Activated CD4-positive, alpha-beta T cell treated with anti-CD3 and anti-CD28 coated beads for 36 hours (primary cell): ENCODE results near the gene TCEA2. TPM values are rescaled to one million over a fixed set of nuclear protein-coding genes. Genes with fewer than 3 reads are reported as not detected.

Source experiments
- ATAC-seq: fragments of 200-7000 bp; cut with Tn5 transposase; one replicate; pipeline ENCODE4 v1.10.0; 2021; ENCODE audit warnings: mild to moderate bottlenecking, moderate library complexity
- CTCF ChIA-PET: fragments of 350-600 bp; sonication (Branson Sonifier 250); formaldehyde crosslinking; loops from one replicate; lab custom pipeline; 2021; ENCODE audit warnings: antibody characterized with exemption; lab: Charles Lee
- POLR2A ChIA-PET: fragments of 350-600 bp; sonication (Branson Sonifier 250); formaldehyde crosslinking; loops from one replicate; lab custom pipeline; 2021; ENCODE audit warnings: antibody characterized with exemption, inconsistent platforms; lab: Charles Lee
- DNase-seq: peaks from one replicate; pipeline ENCODE4 v3.0.0-alpha.2; 2020
- H3K27ac Mint-ChIP-seq: one replicate; pipeline ENCODE4 v1.8.0; 2021; ENCODE audit warnings: mixed read lengths
- H3K27me3 Mint-ChIP-seq: one replicate; pipeline ENCODE4 v1.8.0; 2021; ENCODE audit warnings: mixed read lengths
- H3K36me3 Mint-ChIP-seq: one replicate; pipeline ENCODE4 v1.8.0; 2021; ENCODE audit warnings: low read depth, mixed read lengths
- H3K4me1 Mint-ChIP-seq: one replicate; pipeline ENCODE4 v1.8.0; 2021; ENCODE audit warnings: mixed read lengths
- H3K4me3 Mint-ChIP-seq: one replicate; pipeline ENCODE4 v1.8.0; 2021; ENCODE audit warnings: mild to moderate bottlenecking, moderate library complexity, mixed read lengths
- H3K9me3 Mint-ChIP-seq: one replicate; pipeline ENCODE4 v1.8.0; 2021; ENCODE audit warnings: low read depth, mixed read lengths
- intact Hi-C, 2 experiments: fragments of 100-400 bp; cut with DNase I in 1 of 2; cut with micrococcal nuclease in 1 of 2; formaldehyde crosslinking; loops; one replicate each; pipeline versions ENCODE4 v1.14.2 to v1.15.1; 2022 to 2024; cut with DNase I, micrococcal nuclease
- total RNA-seq, 2 experiments: library from RNA; stranded (reverse); gene quantifications; one replicate each; pipeline ENCODE4 v1.2.3, GENCODE V29; 2021

TCEA2 gene
- total RNA-seq, 2 experiments from 2014 or later, result 40.6 to 50.0 TPM

GRCh38 chr20:64037498-64038213 lies 25.3 kb upstream of the TCEA2 start:
- CTCF ChIA-PET, result interaction anchor here (0.6 to 2.9 kb wide), 17 partner anchors 10 to 500 kb away, joined by 3 to 32 read pairs (median 3); partner anchors contain the start of genes PRPF6, SAMD10 and TCEA2
- Mint-ChIP-seq H3K27ac (no peak overlapping the region), H3K36me3 (peaks cover 10% of the 10 kb centered on the region), H3K27me3 (peaks cover 2% of the 10 kb centered on the region), H3K4me3 (peak overlapping the region; percentile 7), H3K4me1 (peaks cover 49% of the 10 kb centered on the region), H3K9me3 (no peaks in the 10 kb centered on the region)
- DNase-seq, result peak; percentile 48
- intact Hi-C loops, result loop anchor here (1.0 to 5.0 kb wide), 6 partner anchors 41 to 411 kb away; partner anchors contain the start of genes PRPF6 (in 2 of the 2), GMEB2 (in 1 of the 2), LIME1 (in 1 of the 2) and RGS19 (in 1 of the 2)
- POLR2A ChIA-PET, result interaction anchor here (0.9 to 1.3 kb wide), 2 partner anchors 57 to 330 kb away, joined by 3 to 6 read pairs; partner anchors contain the start of genes ARFRP1, PRPF6 and ZGPAT
- no peak for ATAC-seq

GRCh38 chr20:64038224-64038564 lies 24.8 kb upstream of the TCEA2 start:
- H3K27ac Mint-ChIP-seq, result no peak overlapping the region

GRCh38 chr20:64038565-64039292 lies 24.3 kb upstream of the TCEA2 start:
- DNase-seq, result peak; percentile 89
- CTCF ChIA-PET, result interaction anchor here (0.6 to 2.9 kb wide), 29 partner anchors 11 to 1274 kb away, joined by 3 to 32 read pairs (median 4); partner anchors contain the start of genes OPRL1, PRPF6, RGS19 and SAMD10
- POLR2A ChIA-PET, result interaction anchor here (0.9 to 1.3 kb wide), 3 partner anchors 19 to 331 kb away, joined by 3 to 6 read pairs (median 3); partner anchors contain the start of genes ARFRP1, PRPF6 and ZGPAT
- Mint-ChIP-seq H3K27me3 (peaks cover 2% of the 10 kb centered on the region), H3K9me3 (no peaks in the 10 kb centered on the region), H3K4me1 (peaks cover 48% of the 10 kb centered on the region), H3K4me3 (peak overlapping the region; percentile 61), H3K36me3 (peaks cover 8% of the 10 kb centered on the region), H3K27ac (no peak overlapping the region)
- peak; percentile 70 for ATAC-seq
- intact Hi-C loops, result loop anchor here (1.0 to 5.0 kb wide), 9 partner anchors 19 to 500 kb away; partner anchors contain the start of genes PRPF6 (in 2 of the 2), GMEB2 (in 1 of the 2), LIME1 (in 1 of the 2) and RGS19 (in 1 of the 2)

More at GRCh38 chr20:64038224-64038564, 24.8 kb upstream of the TCEA2 start:
- H3K36me3 Mint-ChIP-seq, result peaks cover 10% of the 10 kb centered on the region
- ChIA-PET CTCF (interaction anchor here (0.6 to 2.9 kb wide), 20 partner anchors 11 to 501 kb away, joined by 3 to 32 read pairs (median 4); partner anchors contain the start of genes OPRL1, PRPF6, RGS19 and SAMD10), POLR2A (interaction anchor here (0.9 to 1.3 kb wide), 2 partner anchors 58 to 331 kb away, joined by 3 to 6 read pairs; partner anchors contain the start of genes ARFRP1, PRPF6 and ZGPAT)
- ATAC-seq (peak; percentile 14), DNase-seq (no peak)
- peaks cover 2% of the 10 kb centered on the region for H3K27me3 Mint-ChIP-seq
- H3K4me3 Mint-ChIP-seq, result peak overlapping the region; percentile 61
- intact Hi-C loops, result loop anchor here (1.0 to 5.0 kb wide), 6 partner anchors 41 to 411 kb away; partner anchors contain the start of genes PRPF6 (in 2 of the 2), GMEB2 (in 1 of the 2), LIME1 (in 1 of the 2) and RGS19 (in 1 of the 2)
- H3K4me1 Mint-ChIP-seq, result peaks cover 49% of the 10 kb centered on the region
- H3K9me3 Mint-ChIP-seq, result no peaks in the 10 kb centered on the region

- Mint-ChIP-seq H3K27me3 (peaks cover 2% of the 10 kb centered on the region), H3K4me1 (peaks cover 42% of the 10 kb centered on the region), H3K9me3 (no peaks in the 10 kb centered on the region), H3K27ac (peak overlapping the region; percentile 60), H3K4me3 (peak overlapping the region; percentile 61), H3K36me3 (peaks cover 5% of the 10 kb centered on the region)
- DNase-seq (no peak), ATAC-seq (no peak)
- intact Hi-C loops, result loop anchor here (1.0 to 5.0 kb wide), 8 partner anchors 18 to 501 kb away; partner anchors contain the start of genes GMEB2 (in 1 of the 2), LIME1 (in 1 of the 2), PRPF6 (in 1 of the 2) and RGS19 (in 1 of the 2)
- ChIA-PET POLR2A (interaction anchor here (1.0 to 1.3 kb wide), 2 partner anchors 18 to 59 kb away, joined by 3 to 6 read pairs; partner anchors contain the start of gene PRPF6), CTCF (interaction anchor here (0.6 to 2.9 kb wide), 21 partner anchors 12 to 1274 kb away, joined by 3 to 32 read pairs (median 4); partner anchors contain the start of genes OPRL1, PRPF6, RGS19 and SAMD10)
Observed at GRCh38 chr20:64039293-64040160, 23.5 kb upstream of the TCEA2 start.

- DNase-seq (no peak), ATAC-seq (no peak)
- intact Hi-C loops, result loop anchor here in 1 of 2 experiments (1.0 kb wide), 1 partner anchor 15 kb away; no protein-coding TSS in a partner anchor
- H3K9me3 Mint-ChIP-seq, result no peaks in the 10 kb centered on the region
- CTCF ChIA-PET, result interaction anchor here (0.8 to 2.9 kb wide), 11 partner anchors 11 to 81 kb away, joined by 3 to 32 read pairs (median 5); partner anchors contain the start of genes PRPF6 and SAMD10
- H3K36me3 Mint-ChIP-seq, result peaks cover under 1% of the 10 kb centered on the region
- no peak overlapping the region for H3K27ac Mint-ChIP-seq
- POLR2A ChIA-PET, result no interaction called here
- H3K4me3 Mint-ChIP-seq, result peak overlapping the region; percentile 61
- peaks cover 2% of the 10 kb centered on the region for H3K27me3 Mint-ChIP-seq
- H3K4me1 Mint-ChIP-seq, result peaks cover 33% of the 10 kb centered on the region
Observed at GRCh38 chr20:64040231-64041039, 22.6 kb upstream of the TCEA2 start.

- ATAC-seq, result no peak
Observed at GRCh38 chr20:64041040-64041780, 21.8 kb upstream of the TCEA2 start.

GRCh38 chr20:64041781-64042053 lies 21.3 kb upstream of the TCEA2 start:
- Mint-ChIP-seq H3K4me1 (peaks cover 29% of the 10 kb centered on the region), H3K9me3 (no peaks in the 10 kb centered on the region), H3K27ac (peak overlapping the region; percentile 47), H3K27me3 (peaks cover 9% of the 10 kb centered on the region), H3K36me3 (no peaks in the 10 kb centered on the region), H3K4me3 (peak overlapping the region; percentile 71)
- DNase-seq, result no peak
- intact Hi-C loops, result loop anchor here in 1 of 2 experiments (1.0 kb wide), 1 partner anchor 14 kb away; no protein-coding TSS in a partner anchor
- CTCF ChIA-PET, result interaction anchor here (1.0 to 1.3 kb wide), 3 partner anchors 16 to 59 kb away, joined by 3 to 4 read pairs (median 4); partner anchors contain the start of gene TCEA2
- POLR2A ChIA-PET, result no interaction called here
- no peak for ATAC-seq

More at GRCh38 chr20:64041040-64041780, 21.8 kb upstream of the TCEA2 start:
- peak overlapping the region; percentile 47 for H3K27ac Mint-ChIP-seq
- ChIA-PET CTCF (interaction anchor here (1.0 to 2.5 kb wide), 8 partner anchors 10 to 78 kb away, joined by 3 to 13 read pairs (median 4); partner anchors contain the start of gene TCEA2), POLR2A (no interaction called here)
- peaks cover 31% of the 10 kb centered on the region for H3K4me1 Mint-ChIP-seq
- no peak for DNase-seq
- no peaks in the 10 kb centered on the region for H3K36me3 Mint-ChIP-seq
- H3K4me3 Mint-ChIP-seq, result peak overlapping the region; percentile 71
- intact Hi-C loops, result loop anchor here in 1 of 2 experiments (1.0 kb wide), 1 partner anchor 14 kb away; no protein-coding TSS in a partner anchor
- peaks cover 5% of the 10 kb centered on the region for H3K27me3 Mint-ChIP-seq
- H3K9me3 Mint-ChIP-seq, result no peaks in the 10 kb centered on the region

- ATAC-seq (no peak), DNase-seq (no peak)
- Mint-ChIP-seq H3K36me3 (no peaks in the 10 kb centered on the region), H3K27me3 (peaks cover 14% of the 10 kb centered on the region), H3K4me1 (peaks cover 24% of the 10 kb centered on the region), H3K4me3 (peak overlapping the region; percentile 71), H3K27ac (peak overlapping the region; percentile 55), H3K9me3 (no peaks in the 10 kb centered on the region)
- intact Hi-C loops, result no loop called here
- CTCF ChIA-PET, result interaction anchor here (0.6 to 1.3 kb wide), 4 partner anchors 15 to 60 kb away, joined by 3 to 4 read pairs (median 4); partner anchors contain the start of gene TCEA2
- POLR2A ChIA-PET, result no interaction called here
Observed at GRCh38 chr20:64042054-64042781, 20.8 kb upstream of the TCEA2 start.
